ENCODE results near the gene BCOR. TPM values are rescaled to one million over a fixed set of nuclear protein-coding genes. Genes with fewer than 3 reads are reported as not detected.

The BCOR gene
- total RNA-seq, 2 experiments from 2014 or later = 34.7 to 51.1 TPM

DNA sequence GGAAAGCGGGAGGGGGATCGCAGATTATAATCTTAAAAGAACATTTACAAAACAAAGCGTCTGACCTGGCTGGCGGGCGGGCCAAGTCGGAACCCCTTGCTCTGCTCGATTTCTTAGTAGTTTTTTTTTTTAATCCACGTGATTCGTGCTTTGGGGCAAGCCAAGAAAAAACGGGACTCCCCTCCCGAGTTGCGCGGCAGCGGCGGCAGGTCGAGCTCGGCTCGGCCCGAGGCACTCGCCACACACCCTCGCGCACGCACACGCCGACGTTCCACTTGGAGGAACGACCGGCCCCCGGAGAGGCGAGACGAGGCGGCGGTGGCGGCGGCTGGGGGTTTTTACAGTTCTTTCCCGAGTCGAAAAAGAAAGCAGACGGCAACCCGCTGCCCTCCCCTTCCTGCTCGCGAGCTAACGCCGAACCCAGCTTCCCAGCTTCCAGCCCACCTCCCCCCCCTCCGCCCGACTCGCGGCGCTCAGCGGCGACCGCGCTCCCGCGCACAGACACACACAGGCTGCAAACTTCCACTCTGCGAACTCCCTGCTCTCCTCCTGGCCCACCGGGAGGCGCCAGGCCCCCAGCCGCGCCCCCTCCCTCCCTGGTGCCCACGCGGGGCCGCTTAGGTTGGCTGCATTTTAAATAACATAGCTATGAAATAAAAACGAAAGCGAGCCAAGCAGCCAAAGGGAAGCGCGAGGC, 1.2 kb downstream of the BCOR start:
- peak overlapping the region; percentile 89 for H3K27ac Mint-ChIP-seq
- H3K4me3 Mint-ChIP-seq = peak overlapping the region; percentile 86
- no peaks in the 10 kb centered on the region for H3K27me3 Mint-ChIP-seq
- peak; percentile 78 for DNase-seq
- ChIA-PET CTCF (interaction anchor here (0.6 to 0.9 kb wide), 3 partner anchors 46 to 76 kb away, joined by 3 read pairs; no protein-coding TSS in a partner anchor), POLR2A (interaction anchor here (2.7 kb wide), 1 partner anchor 81 kb away, joined by 8 read pairs; no protein-coding TSS in a partner anchor)
- intact Hi-C loops (cut with DNase I, micrococcal nuclease) = loop anchor here (2.0 to 10.0 kb wide), 8 partner anchors 84 to 1294 kb away; partner anchors contain the start of gene MID1IP1 (in 1 of the 2)
- H3K9me3 Mint-ChIP-seq (ENCODE audit: low read depth) = no peaks in the 10 kb centered on the region
- ATAC-seq = peak; percentile 1
- H3K4me1 Mint-ChIP-seq = peaks cover 25% of the 10 kb centered on the region
- peaks cover 3% of the 10 kb centered on the region for H3K36me3 Mint-ChIP-seq (ENCODE audit: low read depth)

DNA sequence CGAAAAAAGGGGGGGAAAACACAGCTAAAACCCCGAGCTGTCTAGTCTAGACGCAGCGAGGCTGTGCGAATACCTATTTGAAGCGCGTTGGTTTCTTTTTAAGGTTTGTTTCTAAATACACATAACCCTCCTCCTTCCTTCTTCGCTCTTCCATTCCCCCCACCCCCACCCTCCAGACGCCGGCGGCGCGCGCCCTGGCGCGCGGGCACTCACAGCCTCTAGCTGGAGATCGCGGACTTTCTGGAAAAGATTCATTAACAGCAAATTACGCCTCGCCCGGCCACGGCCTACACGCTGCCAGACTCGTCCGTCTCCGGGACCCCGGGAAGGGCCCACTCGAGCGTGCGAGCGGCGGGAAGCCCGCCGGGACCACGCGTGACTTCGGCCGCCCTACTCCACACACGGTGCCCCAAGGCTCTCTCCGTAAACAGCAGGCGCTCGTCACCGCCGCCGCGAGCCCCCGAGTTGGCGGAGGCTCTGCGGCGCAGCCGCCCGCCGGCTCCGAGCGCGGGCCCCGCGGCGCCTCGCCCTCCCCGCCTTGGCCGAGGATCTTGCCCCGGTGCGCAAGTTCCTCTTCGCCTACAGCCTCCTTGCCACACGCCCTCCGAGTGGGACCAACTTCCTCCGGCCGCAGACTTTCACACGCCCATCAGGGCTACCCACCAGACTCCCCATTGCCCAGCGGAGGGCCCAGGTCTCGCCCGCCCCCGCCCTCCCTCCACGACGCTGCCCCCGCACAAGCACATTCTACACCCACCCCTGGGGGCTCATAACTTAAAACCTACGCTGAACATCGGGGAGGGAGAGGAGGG, 2.0 kb downstream of the BCOR start:
- Mint-ChIP-seq H3K27me3 (no peaks in the 10 kb centered on the region), H3K4me3 (peak overlapping the region; percentile 86), H3K27ac (peak overlapping the region; percentile 89), H3K4me1 (peaks cover 32% of the 10 kb centered on the region), H3K9me3 (ENCODE audit: low read depth) (no peaks in the 10 kb centered on the region), H3K36me3 (ENCODE audit: low read depth) (peaks cover 3% of the 10 kb centered on the region)
- POLR2A ChIA-PET = interaction anchor here (0.5 to 0.6 kb wide), 2 partner anchors 62 to 348 kb away, joined by 4 to 5 read pairs; no protein-coding TSS in a partner anchor
- ATAC-seq (peak; percentile 18), DNase-seq (peak; percentile 48)
- intact Hi-C loops (cut with DNase I, micrococcal nuclease) = loop anchor here (2.0 to 10.0 kb wide), 9 partner anchors 83 to 1293 kb away; partner anchors contain the start of gene MID1IP1 (in 1 of the 2)
- CTCF ChIA-PET = interaction anchor here (0.6 to 0.7 kb wide), 4 partner anchors 17 to 682 kb away, joined by 3 to 5 read pairs (median 4); no protein-coding TSS in a partner anchor

DNA sequence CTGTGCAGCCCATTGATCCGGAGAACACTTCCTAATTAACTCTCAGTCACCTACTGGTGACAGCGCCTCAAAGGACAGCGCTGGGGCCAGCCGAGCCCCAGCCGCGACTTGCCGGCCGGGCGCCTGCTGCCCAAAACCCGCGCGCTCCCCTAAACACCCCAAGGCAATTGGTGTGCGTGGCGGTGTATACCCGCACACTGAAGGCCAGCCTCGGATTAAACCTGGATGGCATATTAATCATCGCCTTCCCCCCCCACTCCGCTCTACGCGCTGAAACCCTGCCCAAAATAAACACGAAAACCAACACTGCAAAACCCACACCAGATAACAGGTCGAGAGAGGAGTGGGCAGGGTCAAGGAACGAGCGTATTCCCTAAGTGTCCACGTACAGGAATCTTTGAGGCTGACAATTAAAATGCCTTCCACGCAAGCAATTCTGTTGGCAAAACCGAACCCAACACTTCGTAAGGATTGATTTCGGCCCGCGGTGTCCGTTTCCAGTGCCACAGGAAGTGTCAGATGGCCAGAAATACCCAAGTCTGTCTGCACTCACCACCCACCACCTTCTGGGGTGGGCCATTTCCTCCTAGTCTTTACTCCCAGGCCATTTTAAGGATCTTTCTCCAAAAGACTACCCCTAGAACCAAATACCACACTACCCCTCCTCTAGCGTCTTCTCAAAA, 2.7 kb downstream of the BCOR start:
- CTCF ChIA-PET = interaction anchor here (0.6 to 0.9 kb wide), 5 partner anchors 16 to 682 kb away, joined by 3 to 5 read pairs (median 3); no protein-coding TSS in a partner anchor
- no peak for DNase-seq
- H3K4me3 Mint-ChIP-seq = peak overlapping the region; percentile 86
- intact Hi-C loops (cut with DNase I, micrococcal nuclease) = loop anchor here (1.0 to 10.0 kb wide), 9 partner anchors 11 to 1293 kb away; partner anchors contain the start of gene MID1IP1 (in 1 of the 2)
- no peaks in the 10 kb centered on the region for H3K9me3 Mint-ChIP-seq (ENCODE audit: low read depth)
- peak overlapping the region; percentile 68 for H3K27ac Mint-ChIP-seq
- POLR2A ChIA-PET = interaction anchor here (0.5 to 0.6 kb wide), 2 partner anchors 62 to 348 kb away, joined by 4 to 5 read pairs; no protein-coding TSS in a partner anchor
- H3K36me3 Mint-ChIP-seq (ENCODE audit: low read depth) = peaks cover 3% of the 10 kb centered on the region
- H3K27me3 Mint-ChIP-seq = no peaks in the 10 kb centered on the region
- no peak for ATAC-seq
- peaks cover 30% of the 10 kb centered on the region for H3K4me1 Mint-ChIP-seq

DNA sequence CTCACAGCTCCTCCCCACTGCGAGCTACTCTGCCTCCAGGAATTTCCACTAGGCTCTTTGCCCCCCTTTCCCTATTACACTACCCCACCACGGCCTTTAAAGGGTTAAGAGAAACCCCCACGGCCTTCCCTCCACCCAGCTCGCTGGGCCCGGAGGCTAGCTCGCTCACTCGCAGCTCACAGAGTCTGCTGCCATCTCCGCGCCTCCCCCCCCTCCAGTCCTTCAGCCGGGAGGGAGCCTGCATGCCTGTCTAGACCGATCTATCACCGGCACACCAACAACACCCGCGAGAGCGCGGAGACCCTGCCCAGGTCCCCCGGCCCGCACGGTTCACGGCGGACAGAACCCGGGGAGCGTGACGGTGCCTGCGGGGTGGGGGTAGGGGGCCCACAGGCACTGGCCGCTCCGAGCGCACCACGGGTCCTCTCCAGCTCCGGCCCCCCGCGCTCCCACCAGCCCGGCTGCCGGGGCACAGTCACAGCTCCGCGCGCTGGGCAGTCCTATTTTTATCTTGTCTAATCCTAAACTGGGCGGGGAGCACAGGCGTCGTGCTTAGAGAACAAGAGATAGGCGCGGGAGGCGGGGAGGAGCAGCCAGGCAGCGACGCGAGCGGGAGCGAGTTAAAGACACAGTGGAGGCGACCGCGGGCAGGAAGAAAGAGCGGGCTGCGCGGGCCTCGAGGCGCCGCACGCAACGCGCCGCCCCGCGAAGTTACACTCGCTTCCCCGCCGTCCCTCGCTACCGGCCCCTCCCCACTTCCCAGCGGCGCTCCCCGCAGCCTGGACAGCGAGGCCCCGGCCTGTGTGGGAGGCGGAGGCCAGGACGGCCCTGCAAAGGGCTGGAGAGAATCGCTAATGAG, 3.5 kb downstream of the BCOR start:
- CTCF ChIA-PET = interaction anchor here (0.8 to 0.9 kb wide), 2 partner anchors 71 to 442 kb away, joined by 3 read pairs; no protein-coding TSS in a partner anchor
- DNase-seq (peak; percentile 53), ATAC-seq (no peak)
- H3K27ac Mint-ChIP-seq = no peak overlapping the region
- no peaks in the 10 kb centered on the region for H3K9me3 Mint-ChIP-seq (ENCODE audit: low read depth)
- peak overlapping the region; percentile 86 for H3K4me3 Mint-ChIP-seq
- H3K27me3 Mint-ChIP-seq = no peaks in the 10 kb centered on the region
- H3K36me3 Mint-ChIP-seq (ENCODE audit: low read depth) = peaks cover 3% of the 10 kb centered on the region
- intact Hi-C loops (cut with DNase I, micrococcal nuclease) = loop anchor here (1.0 to 10.0 kb wide), 3 partner anchors 10 to 279 kb away; no protein-coding TSS in a partner anchor
- H3K4me1 Mint-ChIP-seq = peaks cover 29% of the 10 kb centered on the region
- POLR2A ChIA-PET = no interaction called here

GRCh38 chrX:40093586-40093985, 4.2 kb downstream of the BCOR start:
- CTCF ChIA-PET = interaction anchor here (0.8 kb wide), 1 partner anchor 441 kb away, joined by 3 read pairs; no protein-coding TSS in a partner anchor
- H3K9me3 Mint-ChIP-seq (ENCODE audit: low read depth) = no peaks in the 10 kb centered on the region
- ATAC-seq (no peak), DNase-seq (no peak)
- peak overlapping the region; percentile 86 for H3K4me3 Mint-ChIP-seq
- H3K27me3 Mint-ChIP-seq = no peaks in the 10 kb centered on the region
- POLR2A ChIA-PET = interaction anchor here (0.6 kb wide), 1 partner anchor 11 kb away, joined by 3 read pairs; no protein-coding TSS in a partner anchor
- H3K27ac Mint-ChIP-seq = no peak overlapping the region
- peaks cover 36% of the 10 kb centered on the region for H3K4me1 Mint-ChIP-seq
- peaks cover 3% of the 10 kb centered on the region for H3K36me3 Mint-ChIP-seq (ENCODE audit: low read depth)
- intact Hi-C loops (cut with DNase I, micrococcal nuclease) = loop anchor here in 1 of 2 experiments (10.0 kb wide), 1 partner anchor 279 kb away; no protein-coding TSS in a partner anchor

- intact Hi-C loops (cut with DNase I, micrococcal nuclease) = loop anchor here in 1 of 2 experiments (10.0 kb wide), 1 partner anchor 278 kb away; no protein-coding TSS in a partner anchor
- Mint-ChIP-seq H3K27ac (no peak overlapping the region), H3K4me3 (no peak overlapping the region), H3K9me3 (ENCODE audit: low read depth) (no peaks in the 10 kb centered on the region), H3K27me3 (no peaks in the 10 kb centered on the region), H3K36me3 (ENCODE audit: low read depth) (peaks cover 3% of the 10 kb centered on the region), H3K4me1 (peaks cover 43% of the 10 kb centered on the region)
- DNase-seq (no peak), ATAC-seq (no peak)
- CTCF ChIA-PET = no interaction called here
- POLR2A ChIA-PET = interaction anchor here (0.6 kb wide), 1 partner anchor 12 kb away, joined by 3 read pairs; no protein-coding TSS in a partner anchor
Measured at GRCh38 chrX:40092808-40093435, 4.8 kb downstream of the BCOR start.

DNA sequence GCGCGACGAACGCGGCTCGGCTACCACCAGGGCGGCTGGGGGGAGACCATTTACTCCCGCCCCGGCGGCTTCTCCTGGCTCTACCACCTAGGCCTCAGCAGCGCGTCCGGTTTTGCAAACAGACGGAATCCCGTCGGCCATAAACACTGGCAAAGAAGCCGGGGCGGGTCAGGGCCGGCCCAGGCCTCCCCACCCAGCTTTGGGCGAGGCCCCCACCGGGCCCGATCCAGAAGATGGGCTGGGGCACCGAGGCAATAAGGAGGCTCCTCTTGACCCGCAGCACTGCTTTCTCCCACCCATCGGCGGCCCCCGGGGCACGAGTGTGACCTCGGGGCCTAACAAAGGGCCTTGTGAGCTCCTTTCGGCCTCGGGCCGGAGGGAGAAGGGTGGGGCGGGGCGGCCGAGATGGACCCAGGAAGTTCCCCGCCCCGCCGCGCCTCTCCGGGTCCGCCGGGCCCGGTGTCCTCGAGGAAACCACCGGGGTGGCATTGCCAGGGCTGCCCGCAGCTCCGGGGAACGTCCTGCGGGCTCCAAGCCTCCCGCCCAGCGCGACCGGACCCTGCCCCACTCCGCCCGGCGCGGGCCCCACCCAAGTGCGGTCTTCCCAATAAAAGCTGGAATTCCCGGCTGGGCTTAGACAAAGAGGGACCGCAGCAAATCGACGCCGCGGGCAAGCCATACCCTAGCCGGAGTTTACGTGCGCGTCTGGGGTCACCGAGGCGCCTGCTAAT, 5.9 kb downstream of the BCOR start:
- no peak overlapping the region for H3K4me3 Mint-ChIP-seq
- ATAC-seq (no peak), DNase-seq (no peak)
- CTCF ChIA-PET = no interaction called here
- H3K4me1 Mint-ChIP-seq = peaks cover 50% of the 10 kb centered on the region
- H3K36me3 Mint-ChIP-seq (ENCODE audit: low read depth) = peaks cover 3% of the 10 kb centered on the region
- POLR2A ChIA-PET = interaction anchor here (0.6 kb wide), 1 partner anchor 77 kb away, joined by 3 read pairs; no protein-coding TSS in a partner anchor
- H3K9me3 Mint-ChIP-seq (ENCODE audit: low read depth) = no peaks in the 10 kb centered on the region
- H3K27ac Mint-ChIP-seq = no peak overlapping the region
- intact Hi-C loops (cut with DNase I, micrococcal nuclease) = loop anchor here in 1 of 2 experiments (10.0 kb wide), 1 partner anchor 277 kb away; no protein-coding TSS in a partner anchor
- H3K27me3 Mint-ChIP-seq = no peaks in the 10 kb centered on the region

- H3K9me3 Mint-ChIP-seq (ENCODE audit: low read depth) = no peaks in the 10 kb centered on the region
- DNase-seq = no peak
- peaks cover 57% of the 10 kb centered on the region for H3K4me1 Mint-ChIP-seq
- no peak for ATAC-seq
- H3K4me3 Mint-ChIP-seq = peak overlapping the region; percentile 61
- no peaks in the 10 kb centered on the region for H3K27me3 Mint-ChIP-seq
- intact Hi-C loops (cut with DNase I, micrococcal nuclease) = loop anchor here in 1 of 2 experiments (10.0 kb wide), 1 partner anchor 276 kb away; no protein-coding TSS in a partner anchor
- H3K27ac Mint-ChIP-seq = no peak overlapping the region
- ChIA-PET POLR2A (interaction anchor here (0.6 kb wide), 1 partner anchor 78 kb away, joined by 3 read pairs; no protein-coding TSS in a partner anchor), CTCF (interaction anchor here (0.7 to 1.0 kb wide), 2 partner anchors 263 to 406 kb away, joined by 3 read pairs; no protein-coding TSS in a partner anchor)
- H3K36me3 Mint-ChIP-seq (ENCODE audit: low read depth) = peaks cover 6% of the 10 kb centered on the region
Measured at GRCh38 chrX:40090961-40091360, 6.8 kb downstream of the BCOR start.
